Endodermal cell (in vitro differentiated cells): Measurements from ENCODE around the gene HTRA1. TPM values are rescaled to one million over a fixed set of nuclear protein-coding genes. Genes with fewer than 3 reads are reported as not detected.

Source experiments
- DNase-seq: peaks from one replicate; pipeline ENCODE4 v3.0.0-alpha.2; 2017
- H3K27ac ChIP-seq: 2 replicates; pipeline ENCODE4 v1.5.1; 2013; ENCODE audit warnings: mild to moderate bottlenecking, low read depth, low read length, moderate library complexity
- H3K27me3 ChIP-seq: 2 replicates; pipeline ENCODE4 v1.6.1; 2013; ENCODE audit warnings: mild to moderate bottlenecking, low read length, moderate library complexity; ENCODE audit not compliant: insufficient read depth, control insufficient read depth, poor library complexity, severe bottlenecking
- H3K36me3 ChIP-seq: 2 replicates; pipeline ENCODE4 v1.7.0; 2013; ENCODE audit warnings: mild to moderate bottlenecking, low read length, moderate library complexity; ENCODE audit not compliant: control insufficient read depth, insufficient read depth
- H3K4me1 ChIP-seq: one replicate; pipeline ENCODE4 v1.7.0; 2013; ENCODE audit warnings: low read length; ENCODE audit not compliant: control insufficient read depth, insufficient read depth
- H3K4me3 ChIP-seq: 2 replicates; pipeline ENCODE4 v1.5.1; 2013; ENCODE audit warnings: mild to moderate bottlenecking, low read length, moderate library complexity
- H3K9ac ChIP-seq: 2 replicates; pipeline ENCODE4 v1.6.1; 2013; ENCODE audit warnings: mild to moderate bottlenecking, low read length, moderate library complexity; ENCODE audit not compliant: poor library complexity, severe bottlenecking; ENCODE audit errors: extremely low read depth
- H3K9me3 ChIP-seq: 2 replicates; pipeline ENCODE4 v1.6.1; 2013; ENCODE audit warnings: mild to moderate bottlenecking, low read length, moderate library complexity; ENCODE audit not compliant: control insufficient read depth
- H3K27ac Mint-ChIP-seq: 2 replicates; pipeline ENCODE4 v1.8.0; 2020; ENCODE audit warnings: mixed read lengths
- H3K27me3 Mint-ChIP-seq: 2 replicates; pipeline ENCODE4 v1.8.0; 2021; ENCODE audit warnings: mild to moderate bottlenecking, mixed read lengths; ENCODE audit not compliant: insufficient read depth
- H3K36me3 Mint-ChIP-seq: 2 replicates; pipeline ENCODE4 v1.8.0; 2020; ENCODE audit warnings: low read depth, mixed read lengths
- H3K4me1 Mint-ChIP-seq: 2 replicates; pipeline ENCODE4 v1.8.0; 2020; ENCODE audit warnings: mixed read lengths
- H3K4me3 Mint-ChIP-seq: 2 replicates; pipeline ENCODE4 v1.8.0; 2020; ENCODE audit warnings: mild to moderate bottlenecking, moderate library complexity, mixed read lengths
- H3K9me3 Mint-ChIP-seq: 2 replicates; pipeline ENCODE4 v1.8.0; 2020; ENCODE audit warnings: mild to moderate bottlenecking, mixed read lengths
- WGBS, 2 experiments: methylation state at CpG; one replicate each; pipeline versions ENCODE4 v1.1.5 to v1.1.7; 2013; ENCODE audit warnings: missing lambda C conversion rate in 2 of 2, mixed read lengths in 1 of 2; ENCODE audit not compliant: insufficient coverage in 1 of 2, insufficient read length in 1 of 2; 5-methylcytosine and 5-hydroxymethylcytosine counted together
- total RNA-seq, 2 donors: library from RNA; stranded (reverse); fragmentation: NEBNext Ultra II Directional in 1 of 2; extraction: Animal tissue kit (Norgen Biotek cat#: 25700) in 1 of 2; gene quantifications; 2 replicates in 1 of 2; 3 replicates in 1 of 2; pipeline ENCODE4 v1.2.1, GENCODE V29; 2021
- TF ChIP-seq, protein P1 (sequence below): fragments of 200-600 bp; sonication (generic); conservative IDR thresholded peaks from 2 replicates; pipeline ENCODE4 v1.5.0; 2021; ENCODE audit warnings: antibody characterized with exemption, mild to moderate bottlenecking

HTRA1 gene
- total RNA-seq, 2 donors from 2014 or later, result 1.7 to 3.1 TPM

DNA sequence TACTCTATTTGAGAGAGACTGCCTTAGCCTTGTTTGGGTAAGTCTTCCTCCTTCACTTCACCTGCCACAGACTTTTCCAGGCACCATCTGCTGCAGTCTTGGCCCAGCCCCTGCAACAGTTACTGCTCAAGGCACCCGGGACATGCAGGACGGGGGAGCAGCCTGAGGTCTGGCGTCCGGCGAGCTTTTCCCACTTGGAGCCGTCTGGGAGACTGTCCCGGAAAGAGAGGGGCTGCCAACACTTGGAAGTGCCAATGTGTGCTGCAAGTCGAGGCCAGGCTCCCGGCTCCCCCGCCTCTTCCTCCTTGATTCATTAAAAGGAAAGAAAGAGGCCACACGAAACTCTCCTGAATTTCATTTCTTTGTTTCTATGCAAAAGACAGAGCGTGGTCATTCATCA, 13.7 kb downstream of the HTRA1 start:
- Histone ChIP-seq H3K27ac (peak overlapping the region; percentile 97), H3K4me3 (no peak overlapping the region), H3K4me1 (no peaks in the 10 kb centered on the region), H3K36me3 (no peaks in the 10 kb centered on the region), H3K9ac (no peak overlapping the region), H3K9me3 (no peaks in the 10 kb centered on the region), H3K27me3 (peaks cover 6% of the 10 kb centered on the region)
- no peaks in the 10 kb centered on the region for H3K9me3 Mint-ChIP-seq
- H3K4me1 Mint-ChIP-seq, result peaks cover 26% of the 10 kb centered on the region
- no peaks in the 10 kb centered on the region for H3K36me3 Mint-ChIP-seq
- no peak for DNase-seq
- no peak overlapping the region for H3K27ac Mint-ChIP-seq
- peaks cover 2% of the 10 kb centered on the region for H3K27me3 Mint-ChIP-seq
- WGBS, 2 experiments, result 76 to 77% methylated on average over 9 to 12 of the region's 12 CpGs
- TF ChIP-seq, protein P1, sequence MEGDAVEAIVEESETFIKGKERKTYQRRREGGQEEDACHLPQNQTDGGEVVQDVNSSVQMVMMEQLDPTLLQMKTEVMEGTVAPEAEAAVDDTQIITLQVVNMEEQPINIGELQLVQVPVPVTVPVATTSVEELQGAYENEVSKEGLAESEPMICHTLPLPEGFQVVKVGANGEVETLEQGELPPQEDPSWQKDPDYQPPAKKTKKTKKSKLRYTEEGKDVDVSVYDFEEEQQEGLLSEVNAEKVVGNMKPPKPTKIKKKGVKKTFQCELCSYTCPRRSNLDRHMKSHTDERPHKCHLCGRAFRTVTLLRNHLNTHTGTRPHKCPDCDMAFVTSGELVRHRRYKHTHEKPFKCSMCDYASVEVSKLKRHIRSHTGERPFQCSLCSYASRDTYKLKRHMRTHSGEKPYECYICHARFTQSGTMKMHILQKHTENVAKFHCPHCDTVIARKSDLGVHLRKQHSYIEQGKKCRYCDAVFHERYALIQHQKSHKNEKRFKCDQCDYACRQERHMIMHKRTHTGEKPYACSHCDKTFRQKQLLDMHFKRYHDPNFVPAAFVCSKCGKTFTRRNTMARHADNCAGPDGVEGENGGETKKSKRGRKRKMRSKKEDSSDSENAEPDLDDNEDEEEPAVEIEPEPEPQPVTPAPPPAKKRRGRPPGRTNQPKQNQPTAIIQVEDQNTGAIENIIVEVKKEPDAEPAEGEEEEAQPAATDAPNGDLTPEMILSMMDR, result no peak
- no peak overlapping the region for H3K4me3 Mint-ChIP-seq

DNA sequence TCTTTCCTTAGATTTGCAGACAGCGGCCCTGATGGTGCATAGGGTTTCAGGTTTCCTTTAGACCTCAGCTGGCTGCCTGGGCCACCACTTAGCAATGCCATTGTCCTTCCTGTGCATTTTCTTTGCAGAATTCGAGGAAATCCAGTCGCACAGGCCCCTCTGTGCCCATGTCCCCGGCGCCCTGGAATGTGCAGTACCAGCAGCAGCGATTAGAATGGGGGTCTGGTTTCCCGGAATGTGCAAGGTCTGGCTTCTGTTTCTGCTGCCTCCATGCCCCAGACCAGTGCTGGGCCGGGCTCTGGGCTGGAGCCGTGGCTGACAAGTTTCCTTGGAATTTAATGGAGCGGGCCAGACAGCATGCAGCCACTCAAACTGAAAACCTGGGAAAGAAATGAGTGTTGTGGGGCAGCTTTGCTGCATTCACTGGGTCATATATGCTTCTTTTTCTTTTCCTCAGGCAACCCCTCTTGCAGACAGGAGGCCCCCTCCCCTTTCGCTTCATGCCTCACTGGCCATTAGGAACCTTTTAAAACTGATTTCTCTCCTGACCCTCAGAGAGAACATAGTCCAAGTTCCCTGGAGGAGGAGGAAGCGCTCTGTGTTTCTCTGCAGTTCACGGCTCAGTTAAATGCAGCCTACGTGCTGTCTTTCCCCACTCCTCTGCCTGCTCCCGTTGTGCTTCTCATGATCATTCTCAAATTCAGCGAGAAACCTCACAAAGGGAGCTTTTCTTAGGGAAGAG, 14.4 kb downstream of the HTRA1 start:
- H3K27ac Mint-ChIP-seq, result no peak overlapping the region
- WGBS, 2 experiments, result 55 to 72% methylated on average over 6 to 16 of the region's 16 CpGs
- H3K4me1 ChIP-seq, result no peaks in the 10 kb centered on the region
- H3K9me3 Mint-ChIP-seq, result no peaks in the 10 kb centered on the region
- H3K9ac ChIP-seq, result no peak overlapping the region
- no peak overlapping the region for H3K4me3 Mint-ChIP-seq
- TF ChIP-seq, protein P1, result no peak
- H3K36me3 Mint-ChIP-seq, result no peaks in the 10 kb centered on the region
- peak overlapping the region; percentile 97 for H3K27ac ChIP-seq
- H3K4me1 Mint-ChIP-seq, result peaks cover 26% of the 10 kb centered on the region
- no peaks in the 10 kb centered on the region for H3K27me3 ChIP-seq
- no peaks in the 10 kb centered on the region for H3K9me3 ChIP-seq
- H3K4me3 ChIP-seq, result no peak overlapping the region
- peaks cover under 1% of the 10 kb centered on the region for H3K27me3 Mint-ChIP-seq
- peak; percentile 64 for DNase-seq
- H3K36me3 ChIP-seq, result no peaks in the 10 kb centered on the region

DNA sequence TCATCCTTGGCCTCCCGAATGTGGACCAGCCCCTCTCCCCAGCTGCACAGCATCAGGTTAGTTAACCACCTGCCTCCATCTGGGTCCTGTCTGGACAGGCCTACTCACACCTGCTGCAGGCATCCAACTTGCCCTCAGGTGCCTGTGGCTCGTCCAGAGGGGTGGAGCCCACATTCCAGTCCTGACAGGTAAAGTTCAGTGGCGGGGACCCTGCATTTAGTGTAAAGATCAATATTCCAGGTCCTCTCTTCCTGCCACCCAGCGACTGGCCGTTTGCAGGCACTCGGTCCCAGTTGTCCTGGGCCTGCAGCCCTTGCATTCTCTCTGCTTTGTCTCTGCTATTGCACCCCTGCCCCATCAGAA, 15.0 kb downstream of the HTRA1 start:
- no peaks in the 10 kb centered on the region for H3K27me3 Mint-ChIP-seq
- H3K27ac Mint-ChIP-seq, result no peak overlapping the region
- H3K4me1 Mint-ChIP-seq, result peaks cover 26% of the 10 kb centered on the region
- TF ChIP-seq, protein P1, result no peak
- Histone ChIP-seq H3K9ac (no peak overlapping the region), H3K27ac (peak overlapping the region; percentile 97), H3K36me3 (no peaks in the 10 kb centered on the region), H3K4me3 (no peak overlapping the region), H3K4me1 (no peaks in the 10 kb centered on the region), H3K9me3 (no peaks in the 10 kb centered on the region), H3K27me3 (no peaks in the 10 kb centered on the region)
- H3K36me3 Mint-ChIP-seq, result no peaks in the 10 kb centered on the region
- peak; percentile 63 for DNase-seq
- H3K4me3 Mint-ChIP-seq, result no peak overlapping the region
- peaks cover 4% of the 10 kb centered on the region for H3K9me3 Mint-ChIP-seq
- WGBS, 2 experiments, result 68 to 85% methylated on average over 5 to 6 of the region's 6 CpGs
